CD14-positive monocyte (primary cell): Measurements from ENCODE around the gene OXNAD1. TPM values are rescaled to one million over a fixed set of nuclear protein-coding genes. Genes with fewer than 3 reads are reported as not detected.

Experiments used
- DNase-seq, 3 donors: peaks; one replicate each; pipeline ENCODE4 v3.0.0-alpha.2; 2011 to 2022
- H2AFZ ChIP-seq: 2 replicates; pipeline ENCODE4 v1.6.0; 2012; ENCODE audit warnings: mild to moderate bottlenecking, low read depth, low read length, inconsistent platforms; ENCODE audit not compliant: insufficient read depth, poor library complexity, severe bottlenecking
- H3K27ac ChIP-seq, 2 donors: 1 replicate in 1 of 2; 2 replicates in 1 of 2; pipeline ENCODE4 v1.5.1; 2012 to 2013; ENCODE audit warnings: low read length in 2 of 2, control low read depth in 1 of 2, inconsistent platforms in 1 of 2, low read depth in 1 of 2, mild to moderate bottlenecking in 1 of 2
- H3K27me3 ChIP-seq, 2 donors: one replicate each; pipeline versions ENCODE4 v1.6.0 to v1.6.1; 2011 to 2013; ENCODE audit warnings: low read length in 2 of 2; ENCODE audit not compliant: control insufficient read depth in 2 of 2, insufficient read depth in 2 of 2
- H3K36me3 ChIP-seq, 2 donors: replicated peaks in 1 of 2; 1 replicate in 1 of 2; 2 replicates in 1 of 2; pipeline versions ENCODE4 v1.5.1 to v1.6.1; 2012 to 2013; ENCODE audit warnings: low read length in 2 of 2, control low read depth in 1 of 2, inconsistent platforms in 1 of 2, mild to moderate bottlenecking in 1 of 2; ENCODE audit not compliant: insufficient read depth in 2 of 2, control insufficient read depth in 1 of 2
- H3K4me1 ChIP-seq, 2 donors: 1 replicate in 1 of 2; 2 replicates in 1 of 2; pipeline versions ENCODE4 v1.5.1 to v1.6.1; 2012 to 2013; ENCODE audit warnings: low read length in 2 of 2, control low read depth in 1 of 2, inconsistent platforms in 1 of 2, mild to moderate bottlenecking in 1 of 2, moderate library complexity in 1 of 2; ENCODE audit not compliant: insufficient read depth in 2 of 2, control insufficient read depth in 1 of 2
- H3K4me2 ChIP-seq: replicated peaks from 2 replicates; pipeline ENCODE3; 2012; ENCODE audit warnings: low read length, moderate library complexity, mild to moderate bottlenecking; ENCODE audit not compliant: poor library complexity, severe bottlenecking; ENCODE audit errors: extremely low read depth
- H3K4me3 ChIP-seq, 3 experiments: fragments of 200-600 bp in 1 of 3; sonication (generic) in 1 of 3; replicated peaks in 1 of 3; 1 replicate in 2 of 3; 2 replicates in 1 of 3; pipeline ENCODE4 v1.5.1; 2011 to 2013; ENCODE audit warnings: low read length in 3 of 3, mild to moderate bottlenecking in 3 of 3, control low read depth in 2 of 3, low read depth in 2 of 3, inconsistent platforms in 1 of 3, moderate library complexity in 1 of 3
- H3K79me2 ChIP-seq: 2 replicates; pipeline ENCODE4 v1.6.0; 2012; ENCODE audit warnings: mild to moderate bottlenecking, control low read depth, inconsistent platforms, low read length, moderate library complexity; ENCODE audit not compliant: insufficient read depth
- H3K9ac ChIP-seq: 2 replicates; pipeline ENCODE4 v1.6.0; 2017; ENCODE audit warnings: low read length, mild to moderate bottlenecking; ENCODE audit not compliant: insufficient read depth, poor library complexity, severe bottlenecking
- H3K9me3 ChIP-seq, 2 donors: replicated peaks in 1 of 2; 1 replicate in 1 of 2; 2 replicates in 1 of 2; pipeline versions ENCODE4 v1.5.1 to v1.6.1; 2012 to 2013; ENCODE audit warnings: low read length in 2 of 2, control low read depth in 1 of 2; ENCODE audit not compliant: control insufficient read depth in 1 of 2, insufficient read depth in 1 of 2
- H4K20me1 ChIP-seq: 2 replicates; pipeline ENCODE4 v1.6.0; 2012; ENCODE audit warnings: mild to moderate bottlenecking, low read length, control low read depth, moderate library complexity; ENCODE audit not compliant: insufficient read depth
- H3K27ac Mint-ChIP-seq, 7 donors: one replicate each; pipeline ENCODE4 v1.8.0; 2020; ENCODE audit warnings: mild to moderate bottlenecking in 7 of 7, mixed read lengths in 7 of 7, moderate library complexity in 6 of 7, inconsistent platforms in 2 of 7
- H3K27me3 Mint-ChIP-seq, 3 donors: one replicate each; pipeline ENCODE4 v1.8.0; 2021 to 2022; ENCODE audit warnings: low read depth in 3 of 3, mild to moderate bottlenecking in 3 of 3, mixed read lengths in 3 of 3, moderate library complexity in 3 of 3, inconsistent platforms in 1 of 3
- H3K36me3 Mint-ChIP-seq, 2 donors: one replicate each; pipeline ENCODE4 v1.8.0; 2020; ENCODE audit warnings: mixed read lengths in 2 of 2, inconsistent platforms in 1 of 2, mild to moderate bottlenecking in 1 of 2
- H3K4me1 Mint-ChIP-seq: one replicate; pipeline ENCODE4 v1.8.0; 2020; ENCODE audit warnings: mild to moderate bottlenecking, mixed read lengths
- H3K4me3 Mint-ChIP-seq, 2 donors: one replicate each; pipeline ENCODE4 v1.8.0; 2020; ENCODE audit warnings: mild to moderate bottlenecking in 2 of 2, mixed read lengths in 2 of 2, moderate library complexity in 1 of 2
- H3K9me3 Mint-ChIP-seq, 7 donors: one replicate each; pipeline ENCODE4 v1.8.0; 2020 to 2022; ENCODE audit warnings: mixed read lengths in 7 of 7, mild to moderate bottlenecking in 6 of 7, moderate library complexity in 6 of 7, inconsistent platforms in 2 of 7
- WGBS: methylation state at CpG from one replicate; pipeline ENCODE4 v1.1.5; 2013; ENCODE audit warnings: missing lambda C conversion rate; ENCODE audit not compliant: insufficient coverage; 5-methylcytosine and 5-hydroxymethylcytosine counted together
- intact Hi-C, 2 donors: fragments of 100-400 bp; cut with micrococcal nuclease; formaldehyde crosslinking; loops; one replicate each; pipeline versions ENCODE4 v1.15.0 to v1.15.1; 2023
- polyA plus RNA-seq, 3 donors: library from polyadenylated mRNA; depleted of rRNA in 1 of 3; unstranded in 2 of 3; stranded (reverse) in 1 of 3; fragments of 300-500 nt in 2 of 3; fragments of >200 nt in 1 of 3; fragmentation: Illumina TruSeq in 2 of 3; gene quantifications; 1 replicate in 2 of 3; 2 replicates in 1 of 3; pipeline ENCODE4 v1.2.3, GENCODE V29; 2012 to 2021
- TF ChIP-seq, protein P1 (sequence below): fragments of 200-600 bp; IDR thresholded peaks from one replicate; pipeline ENCODE4 v1.8.0; 2022; ENCODE audit warnings: antibody characterized with exemption, mild to moderate bottlenecking

The OXNAD1 gene
- polyA plus RNA-seq, 3 donors: 3.7 to 5.1 (median 4.4) TPM

DNA sequence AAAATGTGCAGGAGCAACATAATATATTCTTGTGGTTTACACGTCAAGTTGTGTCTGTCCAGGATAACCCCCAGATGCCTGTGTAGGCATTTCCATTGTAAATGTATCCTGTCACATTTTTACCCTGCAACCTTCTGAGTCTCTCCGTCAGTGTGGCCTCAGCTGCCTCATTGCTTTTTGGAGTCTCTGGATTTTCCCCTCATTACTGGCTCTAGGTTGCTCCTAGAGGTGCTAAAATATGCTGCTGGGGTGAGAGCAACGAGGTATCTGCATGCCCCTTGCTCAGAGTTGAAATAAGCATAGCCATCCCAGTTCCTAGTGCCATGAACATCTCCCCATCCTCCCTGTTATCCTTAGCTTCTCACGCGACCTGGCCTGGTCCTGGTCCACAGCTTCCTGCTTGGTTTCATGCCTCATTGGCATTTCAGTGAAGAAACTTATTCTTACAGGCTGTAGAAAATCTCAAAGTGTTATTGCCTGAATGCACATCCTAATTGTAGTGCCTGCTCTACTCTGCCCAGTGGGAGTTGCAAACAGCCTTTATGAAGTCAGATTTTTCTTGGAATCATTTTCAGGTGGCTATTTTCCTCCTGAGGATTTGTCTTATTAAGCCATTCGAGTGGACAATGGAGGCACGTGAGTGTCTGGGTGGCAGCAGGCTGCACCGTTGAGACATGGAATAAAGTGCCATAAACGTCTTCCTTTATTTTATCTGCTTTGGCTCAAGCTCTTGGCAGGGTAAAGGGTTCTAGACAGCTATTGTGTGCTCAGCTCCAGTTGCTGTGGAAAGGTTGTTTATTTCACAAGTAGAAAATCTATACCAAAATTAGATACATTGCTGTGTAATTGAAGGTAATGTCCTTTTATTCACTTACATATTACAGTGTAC lies 33.2 kb downstream of the OXNAD1 start:
- H3K9me3 ChIP-seq: no peaks in the 10 kb centered on the region
- H3K27ac ChIP-seq: no peak overlapping the region
- peaks cover 0 to 7% (median 4%) of the 10 kb centered on the region in 7 donors for H3K9me3 Mint-ChIP-seq
- H3K27me3 ChIP-seq: no peaks in the 10 kb centered on the region
- no peak overlapping the region for H2AFZ ChIP-seq
- peaks cover 0 to 1% (median 0%) of the 10 kb centered on the region in 3 donors for H3K27me3 Mint-ChIP-seq
- TF ChIP-seq, protein P1, sequence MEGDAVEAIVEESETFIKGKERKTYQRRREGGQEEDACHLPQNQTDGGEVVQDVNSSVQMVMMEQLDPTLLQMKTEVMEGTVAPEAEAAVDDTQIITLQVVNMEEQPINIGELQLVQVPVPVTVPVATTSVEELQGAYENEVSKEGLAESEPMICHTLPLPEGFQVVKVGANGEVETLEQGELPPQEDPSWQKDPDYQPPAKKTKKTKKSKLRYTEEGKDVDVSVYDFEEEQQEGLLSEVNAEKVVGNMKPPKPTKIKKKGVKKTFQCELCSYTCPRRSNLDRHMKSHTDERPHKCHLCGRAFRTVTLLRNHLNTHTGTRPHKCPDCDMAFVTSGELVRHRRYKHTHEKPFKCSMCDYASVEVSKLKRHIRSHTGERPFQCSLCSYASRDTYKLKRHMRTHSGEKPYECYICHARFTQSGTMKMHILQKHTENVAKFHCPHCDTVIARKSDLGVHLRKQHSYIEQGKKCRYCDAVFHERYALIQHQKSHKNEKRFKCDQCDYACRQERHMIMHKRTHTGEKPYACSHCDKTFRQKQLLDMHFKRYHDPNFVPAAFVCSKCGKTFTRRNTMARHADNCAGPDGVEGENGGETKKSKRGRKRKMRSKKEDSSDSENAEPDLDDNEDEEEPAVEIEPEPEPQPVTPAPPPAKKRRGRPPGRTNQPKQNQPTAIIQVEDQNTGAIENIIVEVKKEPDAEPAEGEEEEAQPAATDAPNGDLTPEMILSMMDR: no peak
- 87% methylated on average over 5 of the region's 9 CpGs for WGBS
- peak overlapping the region in 1 of 7 donors; percentile 1 for H3K27ac Mint-ChIP-seq
- H3K4me3 Mint-ChIP-seq: no peak overlapping the region
- no peaks in the 10 kb centered on the region for H4K20me1 ChIP-seq
- H3K4me3 ChIP-seq: no peak overlapping the region
- peaks cover 26 to 78% of the 10 kb centered on the region in 2 donors for H3K36me3 ChIP-seq
- no peak overlapping the region for H3K4me2 ChIP-seq
- peaks cover 8% of the 10 kb centered on the region for H3K4me1 Mint-ChIP-seq
- peaks cover 71 to 78% of the 10 kb centered on the region in 2 donors for H3K36me3 Mint-ChIP-seq
- intact Hi-C loops: no loop called here
- H3K79me2 ChIP-seq: no peaks in the 10 kb centered on the region
- peaks cover 0 to 2% of the 10 kb centered on the region in 2 donors for H3K4me1 ChIP-seq
- no peak for DNase-seq
- no peak overlapping the region for H3K9ac ChIP-seq

DNA sequence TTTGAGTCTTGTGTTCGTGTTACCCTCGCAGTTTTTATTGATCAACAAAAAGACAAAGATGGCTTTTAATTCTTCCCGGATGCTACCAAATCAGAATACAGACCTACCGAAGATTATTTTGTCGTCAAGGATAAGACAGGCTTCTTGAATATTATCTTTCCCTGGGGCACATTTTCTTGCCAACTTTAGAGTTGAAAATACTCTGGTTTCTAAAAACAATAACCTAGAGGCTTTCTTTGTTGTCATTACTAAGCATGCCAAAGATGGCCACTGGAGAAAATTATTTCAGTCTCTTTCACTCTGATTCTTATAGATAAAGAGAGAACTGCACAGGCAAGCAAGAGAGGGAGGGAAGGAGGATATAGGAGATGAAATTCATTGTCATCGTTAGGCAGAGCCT lies 33.9 kb downstream of the OXNAD1 start:
- Histone ChIP-seq H3K4me3 (no peak overlapping the region), H2AFZ (no peak overlapping the region), H3K9ac (no peak overlapping the region), H3K4me1 (peaks cover 0 to 2% of the 10 kb centered on the region in 2 donors), H3K27me3 (no peaks in the 10 kb centered on the region), H3K27ac (no peak overlapping the region), H3K36me3 (peaks cover 27 to 76% of the 10 kb centered on the region in 2 donors), H3K79me2 (no peaks in the 10 kb centered on the region), H3K9me3 (no peaks in the 10 kb centered on the region), H3K4me2 (no peak overlapping the region), H4K20me1 (no peaks in the 10 kb centered on the region)
- intact Hi-C loops: no loop called here
- peaks cover 0 to 1% (median 0%) of the 10 kb centered on the region in 3 donors for H3K27me3 Mint-ChIP-seq
- H3K4me3 Mint-ChIP-seq: no peak overlapping the region
- no peak for DNase-seq
- peaks cover 69 to 75% of the 10 kb centered on the region in 2 donors for H3K36me3 Mint-ChIP-seq
- no CpG with 5 or more reads among the region's 6 CpGs for WGBS
- H3K4me1 Mint-ChIP-seq: peaks cover 8% of the 10 kb centered on the region
- TF ChIP-seq, protein P1: no peak
- H3K9me3 Mint-ChIP-seq: peaks cover 0 to 3% (median 0%) of the 10 kb centered on the region in 7 donors
- no peak overlapping the region for H3K27ac Mint-ChIP-seq
